HepG2 (cell line): Measurements from ENCODE around the gene ACER2. TPM values are rescaled to one million over a fixed set of nuclear protein-coding genes. Genes with fewer than 3 reads are reported as not detected.
A peak's percentile ranks its signal among the peaks of the same experiment; 100 is the strongest.

ENCODE experiments used
- ATAC-seq: fragments of 200-7000 bp; cut with Tn5 transposase; 3 replicates; pipeline ENCODE4 v1.9.1; 2020; ENCODE audit warnings: mild to moderate bottlenecking, moderate library complexity
- BruUV-seq: library from RNA; stranded (reverse); fragments of 400-500 nt; replicated peaks from 2 replicates; lab custom pipeline; 2021; lab: Mats Ljungman, UMichigan
- CTCF ChIA-PET: fragments of 300-600 bp; formaldehyde crosslinking; extraction: SDS; loops from one replicate; lab custom pipeline; 2021; ENCODE audit warnings: low total read pairs, inconsistent platforms, low intra/inter-chr PET ratio; lab: Yijun Ruan, JAX
- POLR2A ChIA-PET: fragments of 350-600 bp; sonication (Branson Sonifier 250); formaldehyde crosslinking; loops from one replicate; lab custom pipeline; 2020; ENCODE audit warnings: antibody characterized with exemption, inconsistent platforms; lab: Yijun Ruan, JAX
- DNase-seq: peaks from one replicate; pipeline ENCODE4 v3.0.0-alpha.2; 2015; ENCODE audit warnings: low spot score
- FAIRE-seq: peaks from 3 replicates; lab custom pipeline; 2011; peaks lifted over from hg19 to GRCh38; lab: Jason Lieb, UNC
- H2AFZ ChIP-seq: one replicate; pipeline ENCODE4 v1.6.1; 2011; ENCODE audit warnings: low read length, inconsistent platforms
- H3K27ac ChIP-seq: fragments of 300-600 bp; 3 replicates; pipeline ENCODE4 v1.8.0; 2011; ENCODE audit warnings: mixed run types, mild to moderate bottlenecking, mixed read lengths, low read length, inconsistent platforms; ENCODE audit not compliant: insufficient read depth; ENCODE audit errors: extremely low read length
- H3K27me3 ChIP-seq, 2 experiments: fragments of 200-600 bp in 1 of 2; 2 replicates in 1 of 2; 3 replicates in 1 of 2; pipeline versions ENCODE4 v1.6.0 to v1.8.0; 2011; ENCODE audit warnings: low read length in 2 of 2, mild to moderate bottlenecking in 2 of 2, moderate library complexity in 2 of 2, inconsistent platforms in 1 of 2; ENCODE audit not compliant: insufficient read depth in 2 of 2, control insufficient read depth in 1 of 2
- H3K36me3 ChIP-seq, 2 experiments: fragments of 200-600 bp in 1 of 2; replicated peaks in 1 of 2; 2 replicates in 1 of 2; 3 replicates in 1 of 2; pipeline versions ENCODE4 v1.5.1 to v1.8.0; 2011; ENCODE audit warnings: low read length in 2 of 2, inconsistent platforms in 1 of 2; ENCODE audit not compliant: insufficient read depth in 2 of 2, control insufficient read depth in 1 of 2
- H3K4me1 ChIP-seq: 2 replicates; pipeline ENCODE4 v1.5.1; 2012; ENCODE audit warnings: low read length, inconsistent platforms; ENCODE audit not compliant: insufficient read depth
- H3K4me2 ChIP-seq: 2 replicates; pipeline ENCODE4 v1.6.0; 2011; ENCODE audit warnings: low read depth, low read length, inconsistent platforms
- H3K4me3 ChIP-seq, 3 experiments: fragments of 200-600 bp in 1 of 3; sonication (generic), shearing (Covaris generic) in 1 of 3; replicated peaks in 1 of 3; 2 replicates each; pipeline ENCODE4 v1.5.1; 2011 to 2016; ENCODE audit warnings: low read length in 3 of 3, inconsistent platforms in 2 of 3, low read depth in 2 of 3, mild to moderate bottlenecking in 2 of 3, control low read depth in 1 of 3, mixed read lengths in 1 of 3; ENCODE audit not compliant: insufficient read depth in 1 of 3
- H3K79me2 ChIP-seq: one replicate; pipeline ENCODE4 v1.6.1; 2011; ENCODE audit warnings: low read length, inconsistent platforms; ENCODE audit not compliant: insufficient read depth
- H3K9ac ChIP-seq: 2 replicates; pipeline ENCODE4 v1.6.0; 2011; ENCODE audit warnings: mild to moderate bottlenecking, low read depth, low read length, inconsistent platforms; ENCODE audit not compliant: insufficient read depth
- H3K9me3 ChIP-seq: 2 replicates; pipeline ENCODE4 v1.5.1; 2012; ENCODE audit warnings: mild to moderate bottlenecking, low read length
- H4K20me1 ChIP-seq: 2 replicates; pipeline ENCODE4 v1.6.0; 2011; ENCODE audit warnings: inconsistent platforms, mild to moderate bottlenecking, low read length, moderate library complexity; ENCODE audit not compliant: insufficient read depth
- CEBPB ChIP-seq: IDR thresholded peaks from 2 replicates; pipeline ENCODE4 v1.6.1; 2011; ENCODE audit warnings: low read depth, low read length, improper control_type of control experiment, borderline replicate concordance
- EED ChIP-seq: sonication (generic); formaldehyde crosslinking; IDR thresholded peaks from 2 replicates; pipeline ENCODE4 v1.5.0; 2020; ENCODE audit warnings: mild to moderate bottlenecking, missing genetic modification reagents
- HNRNPLL ChIP-seq: fragments of 200-400 bp; formaldehyde crosslinking; IDR thresholded peaks from 2 replicates; pipeline ENCODE4 v1.6.1; 2017; ENCODE audit warnings: mild to moderate bottlenecking, low read depth, low read length; ENCODE audit not compliant: poor library complexity, severe bottlenecking
- KDM2A ChIP-seq: sonication (generic); formaldehyde crosslinking; IDR thresholded peaks from 2 replicates; pipeline ENCODE4 v1.4.0; 2020; ENCODE audit warnings: low read depth, missing genetic modification reagents, borderline replicate concordance
- MYC ChIP-seq: sonication (generic); formaldehyde crosslinking; IDR thresholded peaks from 2 replicates; pipeline ENCODE4 v1.9.0; 2021; ENCODE audit warnings: missing genetic modification reagents, borderline replicate concordance
- RAD21 ChIP-seq: fragments of 450-650 bp; formaldehyde crosslinking; IDR thresholded peaks from 2 replicates; pipeline ENCODE4 v1.5.0; 2020; ENCODE audit warnings: mild to moderate bottlenecking
- SAP130 ChIP-seq: IDR thresholded peaks from 2 replicates; pipeline ENCODE4 v1.6.1; 2016; ENCODE audit warnings: low read depth
- XRCC5 ChIP-seq: fragments of 200-400 bp; formaldehyde crosslinking; optimal IDR thresholded peaks from 2 replicates; pipeline ENCODE3; 2017; ENCODE audit warnings: mild to moderate bottlenecking, low read length
- ZNF652 ChIP-seq: IDR thresholded peaks from 2 replicates; pipeline ENCODE4 v1.6.1; 2016; ENCODE audit warnings: low read depth, borderline replicate concordance
- WGBS: methylation state at CpG from one replicate; pipeline ENCODE4 v1.1.6; 2017; ENCODE audit warnings: low lambda C conversion rate; 5-methylcytosine and 5-hydroxymethylcytosine counted together
- in situ Hi-C: cut with HindIII; loops from 2 replicates; pipeline ENCODE4 v1.10.0; 2017; ENCODE audit warnings: low pct_unique_long_range_greater_than_20kb; ENCODE audit not compliant: extremely low pct_ligation_motif_present
- intact Hi-C: fragments of 100-400 bp; cut with micrococcal nuclease; formaldehyde crosslinking; loops from one replicate; pipeline ENCODE4 v1.10.0; 2022; ENCODE audit not compliant: unreplicated experiment
- polyA plus RNA-seq, 8 experiments: library from polyadenylated mRNA; depleted of rRNA in 3 of 8; stranded (reverse) in 7 of 8; unstranded in 1 of 8; fragments of >200 nt; fragmentation: Illumina TruSeq in 4 of 8; extraction: Trizol in 4 of 8; gene quantifications; 2 replicates each; pipeline versions ENCODE4 v1.2.1 to v1.2.3, GENCODE V29; 2011 to 2016; ENCODE audit warnings: low read depth in 4 of 8, missing spikeins in 1 of 8, mixed read lengths in 1 of 8; ENCODE audit not compliant: insufficient read depth in 1 of 8
- total RNA-seq, 5 experiments: library from RNA; depleted of rRNA; stranded (reverse); fragments of >200 nt; fragmentation: Illumina TruSeq; extraction: Trizol; gene quantifications; 2 replicates each; pipeline ENCODE4 v1.2.3, GENCODE V29; 2016; ENCODE audit warnings: low read depth in 1 of 5
- TF ChIP-seq, protein P1 (sequence below): sonication (generic); formaldehyde crosslinking; IDR thresholded peaks from 2 replicates; pipeline ENCODE4 v1.4.0; 2020; ENCODE audit warnings: missing genetic modification reagents
- TF ChIP-seq, protein P2 (sequence below), 2 experiments: sonication (generic) in 1 of 2; formaldehyde crosslinking in 1 of 2; IDR thresholded peaks; 2 replicates each; pipeline versions ENCODE4 v1.4.0 to v1.6.1; 2018 to 2020; ENCODE audit warnings: missing genetic modification reagents in 2 of 2, borderline replicate concordance in 1 of 2, low read depth in 1 of 2, mild to moderate bottlenecking in 1 of 2, missing biosample characterization in 1 of 2
- TF ChIP-seq, protein P3 (sequence below): sonication (generic); formaldehyde crosslinking; IDR thresholded peaks from 2 replicates; pipeline ENCODE4 v1.5.1; 2020; ENCODE audit warnings: mild to moderate bottlenecking, missing genetic modification reagents, moderate library complexity

Gene ACER2
- total and polyA plus RNA-seq, 2 of the 13 experiments (the other 11 are each of a cell fraction or from before 2014, with no cell fraction given), result 1.9 to 3.4 TPM

DNA sequence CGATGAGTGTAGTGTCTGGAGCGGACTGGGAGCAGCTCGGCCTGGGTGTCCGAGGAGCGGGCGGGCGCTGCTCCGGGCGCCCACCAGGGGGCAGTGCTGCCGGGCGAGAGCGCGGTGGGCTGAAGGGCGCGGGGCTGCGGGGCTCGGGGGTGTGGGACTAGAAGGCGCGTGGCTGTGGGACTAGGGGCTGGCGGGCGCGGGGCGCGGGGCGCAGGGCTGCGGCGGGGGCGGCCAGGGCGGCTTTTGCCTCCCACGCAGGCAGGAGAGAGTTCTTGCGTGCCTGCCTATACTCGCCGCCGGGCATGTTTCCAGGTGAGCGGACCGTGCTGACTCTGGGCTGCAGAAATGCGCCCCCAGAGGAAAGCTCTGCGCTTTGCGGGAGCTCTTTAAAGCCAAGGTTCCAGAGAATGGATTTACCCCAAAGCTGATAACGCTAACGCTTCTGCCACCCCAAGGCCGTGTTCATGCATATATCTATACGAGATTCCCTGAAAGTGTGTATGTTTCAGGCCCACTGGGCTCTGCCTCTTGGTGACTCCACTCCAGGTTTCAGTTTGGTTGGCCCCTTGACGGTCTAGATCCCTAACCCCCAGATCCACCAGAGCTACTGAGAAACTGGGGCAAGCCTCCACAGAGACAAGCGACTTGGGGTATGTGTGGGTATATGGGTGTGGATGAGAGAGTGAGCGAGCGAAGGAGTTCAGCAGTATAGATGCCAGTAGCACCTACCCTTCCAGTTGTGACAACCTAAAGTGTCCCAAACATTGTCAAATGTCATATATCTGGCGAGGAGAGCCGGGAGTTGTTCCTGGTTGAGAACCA, 56.2 kb downstream of the ACER2 start:
- H3K9ac ChIP-seq, result peak overlapping the region; percentile 40; the same call in 1 of the 2 replicates
- BruUV-seq, result no TSS peak
- no peaks in the 10 kb centered on the region for H3K79me2 ChIP-seq
- FAIRE-seq, result peak; percentile 58
- ATAC-seq, result peak; percentile 96
- H3K9me3 ChIP-seq, result no peaks in the 10 kb centered on the region
- H3K4me3 ChIP-seq, result peak overlapping the region; percentile 56 to 73 (median 63); a peak in 5 of 6 replicates
- ChIA-PET POLR2A (interaction anchor here (0.6 to 1.9 kb wide), 3 partner anchors 85 to 416 kb away, joined by 3 to 8 read pairs (median 3); partner anchors contain the start of genes RPS6 and RRAGA), CTCF (no interaction called here)
- in situ Hi-C loops, result loop anchor here (10.0 kb wide), 1 partner anchor 420 kb away; the partner anchor contains the start of gene RRAGA
- H2AFZ ChIP-seq, result peak overlapping the region; percentile 17
- no peaks in the 10 kb centered on the region for H4K20me1 ChIP-seq
- H3K36me3 ChIP-seq, result no peaks in the 10 kb centered on the region
- peaks cover 11% of the 10 kb centered on the region for H3K4me1 ChIP-seq
- DNase-seq, result peak; percentile 73
- peak overlapping the region; percentile 98 for H3K4me2 ChIP-seq
- H3K27ac ChIP-seq, result no peak overlapping the region
- peaks cover 0 to 10% of the 10 kb centered on the region in 2 experiments; a peak in 3 of 5 replicates for H3K27me3 ChIP-seq
- 20% methylated on average over 15 of the region's 49 CpGs for WGBS
- intact Hi-C loops, result no loop called here
- TF ChIP-seq, protein P1, sequence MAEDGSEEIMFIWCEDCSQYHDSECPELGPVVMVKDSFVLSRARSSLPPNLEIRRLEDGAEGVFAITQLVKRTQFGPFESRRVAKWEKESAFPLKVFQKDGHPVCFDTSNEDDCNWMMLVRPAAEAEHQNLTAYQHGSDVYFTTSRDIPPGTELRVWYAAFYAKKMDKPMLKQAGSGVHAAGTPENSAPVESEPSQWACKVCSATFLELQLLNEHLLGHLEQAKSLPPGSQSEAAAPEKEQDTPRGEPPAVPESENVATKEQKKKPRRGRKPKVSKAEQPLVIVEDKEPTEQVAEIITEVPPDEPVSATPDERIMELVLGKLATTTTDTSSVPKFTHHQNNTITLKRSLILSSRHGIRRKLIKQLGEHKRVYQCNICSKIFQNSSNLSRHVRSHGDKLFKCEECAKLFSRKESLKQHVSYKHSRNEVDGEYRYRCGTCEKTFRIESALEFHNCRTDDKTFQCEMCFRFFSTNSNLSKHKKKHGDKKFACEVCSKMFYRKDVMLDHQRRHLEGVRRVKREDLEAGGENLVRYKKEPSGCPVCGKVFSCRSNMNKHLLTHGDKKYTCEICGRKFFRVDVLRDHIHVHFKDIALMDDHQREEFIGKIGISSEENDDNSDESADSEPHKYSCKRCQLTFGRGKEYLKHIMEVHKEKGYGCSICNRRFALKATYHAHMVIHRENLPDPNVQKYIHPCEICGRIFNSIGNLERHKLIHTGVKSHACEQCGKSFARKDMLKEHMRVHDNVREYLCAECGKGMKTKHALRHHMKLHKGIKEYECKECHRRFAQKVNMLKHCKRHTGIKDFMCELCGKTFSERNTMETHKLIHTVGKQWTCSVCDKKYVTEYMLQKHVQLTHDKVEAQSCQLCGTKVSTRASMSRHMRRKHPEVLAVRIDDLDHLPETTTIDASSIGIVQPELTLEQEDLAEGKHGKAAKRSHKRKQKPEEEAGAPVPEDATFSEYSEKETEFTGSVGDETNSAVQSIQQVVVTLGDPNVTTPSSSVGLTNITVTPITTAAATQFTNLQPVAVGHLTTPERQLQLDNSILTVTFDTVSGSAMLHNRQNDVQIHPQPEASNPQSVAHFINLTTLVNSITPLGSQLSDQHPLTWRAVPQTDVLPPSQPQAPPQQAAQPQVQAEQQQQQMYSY, result peak; percentile 51; the same call in 1 of the 2 replicates
- TF ChIP-seq EED (CRISPR knock-in tag) (0 out of 2 replicates have a peak, but pooled peaks have one; percentile 0), HNRNPLL (peak; percentile 40), RAD21 (CRISPR knock-in tag) (0 out of 2 replicates have a peak, but pooled peaks have one; percentile 9), CEBPB (no peak), SAP130 (CRISPR knock-in tag) (0 out of 2 replicates have a peak, but pooled peaks have one; percentile 9), MYC (CRISPR knock-in tag) (peak; percentile 19; the same call in 1 of the 2 replicates), KDM2A (CRISPR knock-in tag) (peak; percentile 11; the same call in 1 of the 2 replicates), XRCC5 (peak; percentile 69), ZNF652 (CRISPR knock-in tag) (no peak)
- TF ChIP-seq, protein P2, sequence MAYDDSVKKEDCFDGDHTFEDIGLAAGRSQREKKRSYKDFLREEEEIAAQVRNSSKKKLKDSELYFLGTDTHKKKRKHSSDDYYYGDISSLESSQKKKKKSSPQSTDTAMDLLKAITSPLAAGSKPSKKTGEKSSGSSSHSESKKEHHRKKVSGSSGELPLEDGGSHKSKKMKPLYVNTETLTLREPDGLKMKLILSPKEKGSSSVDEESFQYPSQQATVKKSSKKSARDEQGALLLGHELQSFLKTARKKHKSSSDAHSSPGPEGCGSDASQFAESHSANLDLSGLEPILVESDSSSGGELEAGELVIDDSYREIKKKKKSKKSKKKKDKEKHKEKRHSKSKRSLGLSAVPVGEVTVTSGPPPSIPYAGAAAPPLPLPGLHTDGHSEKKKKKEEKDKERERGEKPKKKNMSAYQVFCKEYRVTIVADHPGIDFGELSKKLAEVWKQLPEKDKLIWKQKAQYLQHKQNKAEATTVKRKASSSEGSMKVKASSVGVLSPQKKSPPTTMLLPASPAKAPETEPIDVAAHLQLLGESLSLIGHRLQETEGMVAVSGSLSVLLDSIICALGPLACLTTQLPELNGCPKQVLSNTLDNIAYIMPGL (CRISPR knock-in tag; IDR thresholded peaks at IDR 0.05; ENCODE audit: borderline replicate concordance in 1 of 2, low read depth in 1 of 2), result peak; percentile 62 to 95; a peak in 3 of 4 replicates
- TF ChIP-seq, protein P3, sequence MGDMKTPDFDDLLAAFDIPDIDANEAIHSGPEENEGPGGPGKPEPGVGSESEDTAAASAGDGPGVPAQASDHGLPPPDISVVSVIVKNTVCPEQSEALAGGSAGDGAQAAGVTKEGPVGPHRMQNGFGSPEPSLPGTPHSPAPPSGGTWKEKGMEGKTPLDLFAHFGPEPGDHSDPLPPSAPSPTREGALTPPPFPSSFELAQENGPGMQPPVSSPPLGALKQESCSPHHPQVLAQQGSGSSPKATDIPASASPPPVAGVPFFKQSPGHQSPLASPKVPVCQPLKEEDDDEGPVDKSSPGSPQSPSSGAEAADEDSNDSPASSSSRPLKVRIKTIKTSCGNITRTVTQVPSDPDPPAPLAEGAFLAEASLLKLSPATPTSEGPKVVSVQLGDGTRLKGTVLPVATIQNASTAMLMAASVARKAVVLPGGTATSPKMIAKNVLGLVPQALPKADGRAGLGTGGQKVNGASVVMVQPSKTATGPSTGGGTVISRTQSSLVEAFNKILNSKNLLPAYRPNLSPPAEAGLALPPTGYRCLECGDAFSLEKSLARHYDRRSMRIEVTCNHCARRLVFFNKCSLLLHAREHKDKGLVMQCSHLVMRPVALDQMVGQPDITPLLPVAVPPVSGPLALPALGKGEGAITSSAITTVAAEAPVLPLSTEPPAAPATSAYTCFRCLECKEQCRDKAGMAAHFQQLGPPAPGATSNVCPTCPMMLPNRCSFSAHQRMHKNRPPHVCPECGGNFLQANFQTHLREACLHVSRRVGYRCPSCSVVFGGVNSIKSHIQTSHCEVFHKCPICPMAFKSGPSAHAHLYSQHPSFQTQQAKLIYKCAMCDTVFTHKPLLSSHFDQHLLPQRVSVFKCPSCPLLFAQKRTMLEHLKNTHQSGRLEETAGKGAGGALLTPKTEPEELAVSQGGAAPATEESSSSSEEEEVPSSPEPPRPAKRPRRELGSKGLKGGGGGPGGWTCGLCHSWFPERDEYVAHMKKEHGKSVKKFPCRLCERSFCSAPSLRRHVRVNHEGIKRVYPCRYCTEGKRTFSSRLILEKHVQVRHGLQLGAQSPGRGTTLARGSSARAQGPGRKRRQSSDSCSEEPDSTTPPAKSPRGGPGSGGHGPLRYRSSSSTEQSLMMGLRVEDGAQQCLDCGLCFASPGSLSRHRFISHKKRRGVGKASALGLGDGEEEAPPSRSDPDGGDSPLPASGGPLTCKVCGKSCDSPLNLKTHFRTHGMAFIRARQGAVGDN (CRISPR knock-in tag), result peak; percentile 57
